Measurements from ENCODE around the gene ATP13A3. TPM values are rescaled to one million over a fixed set of nuclear protein-coding genes. Genes with fewer than 3 reads are reported as not detected.

The ATP13A3 gene
- polyA plus RNA-seq, 5 donors = 33.4 to 74.2 (median 56.4) TPM

GRCh38 chr3:194373899-194374298 is 112.9 kb downstream of the ATP13A3 start:
- no peak for DNase-seq

- no peak for DNase-seq
Observed at GRCh38 chr3:194373028-194373427, 113.8 kb downstream of the ATP13A3 start.

GRCh38 chr3:194370753-194371152 is 116.0 kb downstream of the ATP13A3 start:
- no peak for DNase-seq

GRCh38 chr3:194369522-194370279 is 117.1 kb downstream of the ATP13A3 start, which contains the start of gene LRRC15:
TSS of gene LRRC15 (minus strand) at chr3:194369743. CDS start at chr3:194361043, 8,700 bp downstream.
- DNase-seq = no peak

- no peak for DNase-seq
Observed at GRCh38 chr3:194368918-194369317, 117.9 kb downstream of the ATP13A3 start.

GRCh38 chr3:194367992-194368841 is 118.6 kb downstream of the ATP13A3 start:
- no peak for DNase-seq

- no peak for DNase-seq
Observed at GRCh38 chr3:194365978-194366490, 120.8 kb downstream of the ATP13A3 start.

- no peak for DNase-seq
Observed at GRCh38 chr3:194365526-194365925, 121.3 kb downstream of the ATP13A3 start.

- DNase-seq = peak; percentile 60 to 71
Observed at GRCh38 chr3:194364652-194365434, 122.0 kb downstream of the ATP13A3 start.

GRCh38 chr3:194364314-194364651 is 122.5 kb downstream of the ATP13A3 start:
- DNase-seq = no peak

GRCh38 chr3:194360568-194360967 is 126.2 kb downstream of the ATP13A3 start:
- DNase-seq = no peak

- DNase-seq = no peak
Observed at GRCh38 chr3:194357681-194358080, 129.1 kb downstream of the ATP13A3 start.

- DNase-seq = no peak
Observed at GRCh38 chr3:194355379-194355778, 131.4 kb downstream of the ATP13A3 start.

GRCh38 chr3:194354315-194354714 is 132.5 kb downstream of the ATP13A3 start:
- no peak for DNase-seq

Other genes with a start within 250 kb of the ATP13A3 start
- gene CPN2, start 135.7 kb downstream of the ATP13A3 start, polyA plus RNA-seq (ENCODE audit: insufficient read depth in 1 of 5, insufficient read length in 5 of 5, low replicate concordance in 1 of 5) = under 1 TPM in 1 of 5 donors, not detected in 4; 0.17 TPM
- gene LRRC15, start 117.3 kb downstream of the ATP13A3 start, polyA plus RNA-seq (ENCODE audit: insufficient read depth in 1 of 5, insufficient read length in 5 of 5, low replicate concordance in 1 of 5) = under 1 TPM; 0.04 to 0.16 (median 0.06) TPM
- gene GP5, start 87.7 kb downstream of the ATP13A3 start, polyA plus RNA-seq (ENCODE audit: insufficient read depth in 1 of 5, insufficient read length in 5 of 5, low replicate concordance in 1 of 5) = under 1 TPM; 0.54 to 0.78 (median 0.65) TPM
- 10 to 100 TPM; 30.4 to 37.9 (median 35.1) TPM for gene TMEM44, start 146.4 kb upstream of the ATP13A3 start, polyA plus RNA-seq (ENCODE audit: insufficient read depth in 1 of 5, insufficient read length in 5 of 5, low replicate concordance in 1 of 5)
- 10 to 100 TPM; 39.3 to 87.9 (median 45.6) TPM for gene LSG1, start 185.2 kb upstream of the ATP13A3 start, polyA plus RNA-seq (ENCODE audit: insufficient read depth in 1 of 5, insufficient read length in 5 of 5, low replicate concordance in 1 of 5)
- 10 to 100 TPM; 13.9 to 24.6 (median 18.9) TPM for gene FAM43A, start 198.9 kb upstream of the ATP13A3 start, polyA plus RNA-seq (ENCODE audit: insufficient read depth in 1 of 5, insufficient read length in 5 of 5, low replicate concordance in 1 of 5)